Panc1 (cell line): Measurements from ENCODE around the gene ITK. TPM values are rescaled to one million over a fixed set of nuclear protein-coding genes. Genes with fewer than 3 reads are reported as not detected.

ENCODE experiments used
- ATAC-seq: fragments of 200-7000 bp; cut with Tn5 transposase; 2 replicates; pipeline ENCODE4 v1.9.1; 2020; ENCODE audit warnings: mild to moderate bottlenecking, moderate library complexity
- BruUV-seq: library from RNA; stranded (reverse); fragments of 400-500 nt; replicated peaks from 2 replicates; lab custom pipeline; 2021; lab: Mats Ljungman, UMichigan
- CTCF ChIA-PET: fragments of 300-600 bp; sonication (Branson Sonifier 250); formaldehyde crosslinking; loops from one replicate; lab custom pipeline; 2022; ENCODE audit warnings: antibody characterized with exemption; lab: Charles Lee
- POLR2A ChIA-PET: fragments of 300-600 bp; sonication (Branson Sonifier 250); formaldehyde crosslinking; loops from one replicate; lab custom pipeline; 2022; ENCODE audit warnings: antibody characterized with exemption; lab: Charles Lee
- DNase-seq: peaks from one replicate; pipeline ENCODE4 v3.0.0-alpha.2; 2010; ENCODE audit warnings: low read depth, low spot score
- H3K27ac ChIP-seq: 2 replicates; pipeline ENCODE4 v1.5.1; 2011; ENCODE audit warnings: mild to moderate bottlenecking, low read length, inconsistent platforms
- H3K27me3 ChIP-seq: fragments of 200-500 bp; sonication (Bioruptor generic); 2 replicates; pipeline ENCODE4 v1.6.0; 2014; ENCODE audit warnings: low read length, inconsistent platforms; ENCODE audit not compliant: control insufficient read depth, insufficient read depth
- H3K36me3 ChIP-seq: fragments of 200-500 bp; sonication (Bioruptor generic); 2 replicates; pipeline ENCODE4 v1.5.1; 2014; ENCODE audit warnings: inconsistent platforms, mild to moderate bottlenecking, low read length, moderate library complexity; ENCODE audit not compliant: control insufficient read depth, insufficient read depth
- H3K4me1 ChIP-seq: 2 replicates; pipeline ENCODE4 v1.5.1; 2011; ENCODE audit warnings: inconsistent platforms, mild to moderate bottlenecking, low read length, moderate library complexity; ENCODE audit not compliant: control insufficient read depth, insufficient read depth
- H3K4me3 ChIP-seq, 2 experiments: 2 replicates each; pipeline ENCODE4 v1.5.1; 2011 to 2012; ENCODE audit warnings: low read depth in 2 of 2, low read length in 2 of 2, mild to moderate bottlenecking in 2 of 2, inconsistent platforms in 1 of 2, moderate library complexity in 1 of 2
- H3K9me3 ChIP-seq: fragments of 200-500 bp; sonication (Bioruptor generic); 2 replicates; pipeline ENCODE4 v1.5.1; 2014; ENCODE audit warnings: low read depth, mild to moderate bottlenecking, inconsistent platforms, low read length, moderate library complexity; ENCODE audit not compliant: control insufficient read depth, insufficient read depth
- CTCF ChIP-seq: fragments of 450-650 bp; IDR thresholded peaks from 2 replicates; pipeline ENCODE4 v1.5.1; 2017; ENCODE audit warnings: mild to moderate bottlenecking
- REST ChIP-seq, 2 experiments: IDR thresholded peaks; 2 replicates each; pipeline ENCODE4 v1.6.1; 2011 to 2012; ENCODE audit warnings: low read depth in 2 of 2, control low read depth in 1 of 2, low read length in 1 of 2, mild to moderate bottlenecking in 1 of 2, moderate library complexity in 1 of 2; ENCODE audit not compliant: insufficient read depth in 1 of 2
- SIN3A ChIP-seq: IDR thresholded peaks from 2 replicates; pipeline ENCODE4 v1.6.1; 2012; ENCODE audit warnings: low read depth, mild to moderate bottlenecking, low read length, moderate library complexity, borderline replicate concordance; ENCODE audit not compliant: insufficient read depth
- TCF7L2 ChIP-seq: IDR thresholded peaks from 2 replicates; pipeline ENCODE4 v1.6.1; 2011; ENCODE audit warnings: mild to moderate bottlenecking, low read depth, low read length, inconsistent platforms
- in situ Hi-C: cut with HindIII; loops from 2 replicates; pipeline ENCODE4 v1.10.0; 2016; ENCODE audit warnings: low sequenced_read_pairs, low pct_unique_long_range_greater_than_20kb
- intact Hi-C: fragments of 100-400 bp; cut with micrococcal nuclease; formaldehyde crosslinking; loops from one replicate; pipeline ENCODE4 v1.10.0; 2022; ENCODE audit not compliant: unreplicated experiment
- total RNA-seq: library from RNA; stranded (reverse); gene quantifications from one replicate; pipeline ENCODE4 v1.2.1, GENCODE V29; 2021; ENCODE audit not compliant: unreplicated experiment

Gene ITK
- total RNA-seq, 1 experiment from 2014 or later = 0.26 TPM

- intact Hi-C loops = no loop called here
- no peak overlapping the region for H3K27ac ChIP-seq
- H3K36me3 ChIP-seq = no peaks in the 10 kb centered on the region
- TF ChIP-seq TCF7L2 = no peak
- no TSS peak for BruUV-seq
- H3K9me3 ChIP-seq = no peaks in the 10 kb centered on the region
- H3K27me3 ChIP-seq = no peaks in the 10 kb centered on the region; the same call in 1 of the 2 replicates
- no peak for DNase-seq
- no peak overlapping the region for H3K4me3 ChIP-seq
- ChIA-PET CTCF (no interaction called here), POLR2A (no interaction called here)
- in situ Hi-C loops = no loop called here
- ATAC-seq = no peak
- H3K4me1 ChIP-seq = no peaks in the 10 kb centered on the region
Observed at GRCh38 chr5:157248821-157249470, 68.3 kb downstream of the ITK start.

- no peaks in the 10 kb centered on the region for H3K9me3 ChIP-seq
- no peak overlapping the region for H3K27ac ChIP-seq
- H3K4me3 ChIP-seq = no peak overlapping the region
- no TSS peak for BruUV-seq
- ChIA-PET POLR2A (no interaction called here), CTCF (interaction anchor here (1.0 kb wide), 1 partner anchor 60 kb away, joined by 3 read pairs; no protein-coding TSS in a partner anchor)
- H3K27me3 ChIP-seq = no peaks in the 10 kb centered on the region
- no peak for DNase-seq
- in situ Hi-C loops (no loop called here), intact Hi-C loops (loop anchor here (2.0 kb wide), 1 partner anchor 60 kb away; no protein-coding TSS in a partner anchor)
- H3K4me1 ChIP-seq = no peaks in the 10 kb centered on the region
- H3K36me3 ChIP-seq = no peaks in the 10 kb centered on the region
- peak; percentile 38; the same call in 1 of the 2 replicates for ATAC-seq
- TF ChIP-seq CTCF = no peak
- TF ChIP-seq SIN3A = no peak
- no peak for TF ChIP-seq REST (IDR thresholded peaks at IDR 0.05; ENCODE audit: insufficient read depth in 1 of 2, low read depth in 2 of 2, low read length in 1 of 2)
Observed at GRCh38 chr5:157252711-157253465, 72.2 kb downstream of the ITK start.

GRCh38 chr5:157253547-157253946 is 72.9 kb downstream of the ITK start:
- no peak overlapping the region for H3K27ac ChIP-seq
- no peaks in the 10 kb centered on the region for H3K4me1 ChIP-seq
- no TSS peak for BruUV-seq
- TF ChIP-seq CTCF (peak; percentile 87), TCF7L2 (no peak)
- CTCF ChIA-PET = interaction anchor here (0.7 to 1.0 kb wide), 2 partner anchors 10 to 60 kb away, joined by 3 read pairs; no protein-coding TSS in a partner anchor
- intact Hi-C loops (loop anchor here (2.0 kb wide), 1 partner anchor 59 kb away; no protein-coding TSS in a partner anchor), in situ Hi-C loops (no loop called here)
- no peaks in the 10 kb centered on the region for H3K9me3 ChIP-seq
- H3K4me3 ChIP-seq = no peak overlapping the region
- POLR2A ChIA-PET = no interaction called here
- DNase-seq (peak; percentile 39), ATAC-seq (peak; percentile 73; the same call in 1 of the 2 replicates)
- H3K27me3 ChIP-seq = no peaks in the 10 kb centered on the region
- no peaks in the 10 kb centered on the region for H3K36me3 ChIP-seq
